Kidney (tissue), 14 donors: ENCODE results near the gene INPP4A. TPM values are rescaled to one million over a fixed set of nuclear protein-coding genes. Genes with fewer than 3 reads are reported as not detected.

ENCODE experiments used
- DNase-seq, 5 donors: peaks; one replicate each; pipeline ENCODE4 v3.0.0-alpha.2; 2013 to 2020
- FAIRE-seq: peaks from 2 replicates; lab custom pipeline; 2012; peaks lifted over from hg19 to GRCh38; lab: Jason Lieb, UNC
- H3K27ac ChIP-seq, 2 donors: one replicate each; pipeline ENCODE4 v1.7.0; 2013; ENCODE audit warnings: low read depth in 2 of 2, low read length in 2 of 2, inconsistent platforms in 1 of 2
- H3K27me3 ChIP-seq: one replicate; pipeline ENCODE4 v1.7.1; 2013; ENCODE audit warnings: low read length, inconsistent platforms; ENCODE audit not compliant: control insufficient read depth, insufficient read depth
- H3K36me3 ChIP-seq, 3 donors: one replicate each; pipeline versions ENCODE4 v1.7.0 to v1.7.1; 2013; ENCODE audit warnings: low read length in 3 of 3, control low read depth in 1 of 3, inconsistent platforms in 1 of 3; ENCODE audit not compliant: insufficient read depth in 3 of 3, control insufficient read depth in 2 of 3
- H3K4me1 ChIP-seq, 3 donors: one replicate each; pipeline versions ENCODE4 v1.7.0 to v1.7.1; 2013; ENCODE audit warnings: low read length in 3 of 3, inconsistent platforms in 1 of 3, low read depth in 1 of 3; ENCODE audit not compliant: control insufficient read depth in 2 of 3, insufficient read depth in 2 of 3
- H3K4me3 ChIP-seq, 3 donors: one replicate each; pipeline versions ENCODE4 v1.7.0 to v1.8.1; 2013; ENCODE audit warnings: low read length in 3 of 3, control low read depth in 1 of 3, inconsistent platforms in 1 of 3
- H3K9ac ChIP-seq, 3 donors: one replicate each; pipeline versions ENCODE4 v1.7.0 to v1.7.1; 2013; ENCODE audit warnings: low read length in 3 of 3, control low read depth in 1 of 3, inconsistent platforms in 1 of 3
- H3K9me3 ChIP-seq, 3 donors: one replicate each; pipeline versions ENCODE4 v1.7.0 to v1.7.1; 2013; ENCODE audit warnings: low read length in 3 of 3, control low read depth in 1 of 3, inconsistent platforms in 1 of 3; ENCODE audit not compliant: control insufficient read depth in 2 of 3, insufficient read depth in 1 of 3
- intact Hi-C: fragments of 100-400 bp; cut with DNase I; formaldehyde crosslinking; loops from one replicate; pipeline ENCODE4 v1.11.1; 2022
- polyA plus RNA-seq: library from polyadenylated mRNA; stranded (reverse); fragments of 350-450 nt; fragmentation: Illumina TruSeq; extraction: RNeasy Lipid Tissue Mini Kit (QIAGEN cat#74804); gene quantifications from one replicate; pipeline ENCODE4 v1.2.3, GENCODE V29; 2014; ENCODE audit warnings: low read depth, low replicate concordance; ENCODE audit not compliant: insufficient read depth
- total RNA-seq: library from RNA; stranded (reverse); fragmentation: NEBNext Ultra II Directional; extraction: Animal tissue kit (Norgen Biotek cat#: 25700); gene quantifications from one replicate; pipeline ENCODE4 v1.2.1, GENCODE V29; 2021
- TF ChIP-seq, protein P1 (sequence below): IDR thresholded peaks from 3 replicates; pipeline ENCODE4 v1.5.1; 2012; ENCODE audit warnings: mild to moderate bottlenecking, moderate library complexity, borderline replicate concordance; ENCODE audit not compliant: insufficient read depth; ENCODE audit errors: extremely low read depth
- donor health status: control.
- donor health status: control.
- donor health status: control.
- donor health status: control.
- donor health status: control.
- donor health status: DM: yes; HTN: yes; CAD: no.
- donor health status: Normal renal cell carcinoma (clear cell type).

INPP4A gene
- total and polyA plus RNA-seq, 2 donors from 2014 or later: 4.1 to 27.9 TPM

DNA sequence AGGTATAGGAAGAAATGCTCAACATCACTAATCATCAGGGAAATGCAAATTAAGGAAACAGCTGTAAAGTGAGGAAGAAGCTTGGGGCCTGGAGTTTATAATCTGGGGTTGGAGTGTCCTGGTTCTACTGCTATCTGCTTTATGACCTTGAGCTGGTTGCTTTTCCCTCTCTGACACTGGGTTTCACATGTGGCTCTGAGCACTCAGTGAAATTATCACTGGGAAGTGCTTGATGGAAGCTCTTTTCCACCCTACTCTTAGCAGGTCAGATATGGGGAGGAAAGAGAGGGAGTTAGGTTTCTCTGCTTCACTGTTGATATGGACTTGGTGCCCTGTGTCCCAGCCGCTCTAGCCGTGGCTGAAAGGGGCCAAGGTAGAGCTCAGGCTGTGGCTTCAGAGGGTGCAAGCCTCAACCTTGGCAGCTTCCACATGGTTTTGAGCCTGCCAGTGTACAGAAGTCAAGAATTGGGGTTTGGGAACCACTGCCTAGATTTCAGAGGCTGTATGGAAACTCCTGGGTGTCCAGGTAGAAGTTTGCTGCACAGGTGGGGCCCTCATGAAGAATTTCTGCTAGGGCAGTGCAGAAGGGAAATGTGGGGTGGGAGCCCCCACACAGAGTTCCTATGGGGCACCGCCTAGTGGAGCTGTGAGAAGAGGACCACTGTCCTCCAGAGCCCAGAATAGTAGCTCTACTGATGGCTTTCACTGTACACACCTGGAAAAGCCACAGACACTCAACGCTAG, 52.3 kb downstream of the INPP4A start:
- Histone ChIP-seq H3K9me3 (no peaks in the 10 kb centered on the region), H3K4me1 (no peaks in the 10 kb centered on the region), H3K4me3 (no peak overlapping the region), H3K36me3 (peaks cover 0 to 2% (median 0%) of the 10 kb centered on the region in 3 donors), H3K27me3 (no peaks in the 10 kb centered on the region), H3K9ac (no peak overlapping the region), H3K27ac (no peak overlapping the region)
- FAIRE-seq (no peak), DNase-seq (no peak)
- TF ChIP-seq, protein P1, sequence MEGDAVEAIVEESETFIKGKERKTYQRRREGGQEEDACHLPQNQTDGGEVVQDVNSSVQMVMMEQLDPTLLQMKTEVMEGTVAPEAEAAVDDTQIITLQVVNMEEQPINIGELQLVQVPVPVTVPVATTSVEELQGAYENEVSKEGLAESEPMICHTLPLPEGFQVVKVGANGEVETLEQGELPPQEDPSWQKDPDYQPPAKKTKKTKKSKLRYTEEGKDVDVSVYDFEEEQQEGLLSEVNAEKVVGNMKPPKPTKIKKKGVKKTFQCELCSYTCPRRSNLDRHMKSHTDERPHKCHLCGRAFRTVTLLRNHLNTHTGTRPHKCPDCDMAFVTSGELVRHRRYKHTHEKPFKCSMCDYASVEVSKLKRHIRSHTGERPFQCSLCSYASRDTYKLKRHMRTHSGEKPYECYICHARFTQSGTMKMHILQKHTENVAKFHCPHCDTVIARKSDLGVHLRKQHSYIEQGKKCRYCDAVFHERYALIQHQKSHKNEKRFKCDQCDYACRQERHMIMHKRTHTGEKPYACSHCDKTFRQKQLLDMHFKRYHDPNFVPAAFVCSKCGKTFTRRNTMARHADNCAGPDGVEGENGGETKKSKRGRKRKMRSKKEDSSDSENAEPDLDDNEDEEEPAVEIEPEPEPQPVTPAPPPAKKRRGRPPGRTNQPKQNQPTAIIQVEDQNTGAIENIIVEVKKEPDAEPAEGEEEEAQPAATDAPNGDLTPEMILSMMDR: no peak
- intact Hi-C loops: no loop called here

DNA sequence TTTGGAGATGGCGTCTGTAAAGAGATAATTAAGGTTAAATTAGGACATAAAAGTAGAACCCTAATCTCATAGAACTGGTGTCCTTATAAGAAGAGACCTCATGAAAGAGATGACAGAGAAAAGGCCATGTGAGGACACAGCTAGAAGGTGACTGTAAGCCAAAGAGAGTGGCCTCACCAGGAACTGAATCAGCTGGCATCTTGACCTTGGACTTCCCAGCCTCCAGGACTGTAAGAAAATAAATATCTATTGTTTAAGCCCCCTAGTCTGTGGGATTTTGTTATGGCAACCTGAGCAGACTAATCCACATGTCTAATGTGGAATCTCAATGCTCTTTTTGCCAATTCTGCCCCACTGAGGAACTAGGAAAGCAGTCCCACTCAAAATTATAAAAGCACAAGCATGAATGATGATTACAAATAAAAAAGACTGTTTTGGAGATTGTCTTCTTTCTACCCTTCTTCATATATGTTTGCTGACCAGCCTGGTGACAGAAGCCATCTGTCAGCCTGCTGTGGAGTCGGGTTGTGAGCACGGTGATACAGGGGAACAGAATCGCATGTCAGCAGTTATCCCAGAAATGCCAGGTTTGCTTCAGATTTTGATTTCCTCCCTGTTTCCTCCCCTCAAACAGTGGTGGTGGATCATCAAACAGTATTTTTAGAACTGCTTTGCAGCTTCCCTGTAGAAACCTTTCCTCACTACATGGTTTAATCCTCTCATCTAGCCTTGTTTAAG, 54.2 kb downstream of the INPP4A start:
- intact Hi-C loops: no loop called here
- Histone ChIP-seq H3K27ac (no peak overlapping the region), H3K4me3 (no peak overlapping the region), H3K9me3 (no peaks in the 10 kb centered on the region), H3K4me1 (peaks cover 0 to 8% (median 0%) of the 10 kb centered on the region in 3 donors), H3K9ac (no peak overlapping the region), H3K36me3 (peaks cover 0 to 3% (median 0%) of the 10 kb centered on the region in 3 donors), H3K27me3 (no peaks in the 10 kb centered on the region)
- TF ChIP-seq, protein P1: no peak
- FAIRE-seq (no peak), DNase-seq (peak in 3 of 5 donors; percentile 39 to 65 (median 57))

DNA sequence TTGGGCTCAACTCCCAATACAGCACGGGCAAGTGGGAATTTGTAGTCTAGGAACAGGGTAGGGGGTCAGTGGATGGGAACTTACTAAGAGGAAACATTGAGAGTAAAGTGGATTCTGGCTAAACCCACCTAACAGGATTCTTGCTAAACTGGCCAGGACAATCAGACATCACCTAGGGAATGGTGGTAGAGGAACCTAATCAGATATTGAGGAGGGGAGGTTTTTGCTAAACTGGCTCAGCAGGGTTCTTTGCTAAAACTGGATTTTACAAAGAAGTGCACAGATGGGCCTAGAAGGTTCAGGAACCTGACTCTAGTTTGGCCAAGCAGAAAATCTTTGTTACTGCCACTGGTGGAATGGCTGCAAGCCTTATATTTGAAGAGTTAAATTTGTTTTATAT, 55.9 kb downstream of the INPP4A start:
- FAIRE-seq: no peak
- H3K4me1 ChIP-seq: peaks cover 0 to 12% (median 0%) of the 10 kb centered on the region in 3 donors
- no peaks in the 10 kb centered on the region for H3K9me3 ChIP-seq
- H3K27me3 ChIP-seq: no peaks in the 10 kb centered on the region
- intact Hi-C loops: no loop called here
- no peak overlapping the region for H3K9ac ChIP-seq
- TF ChIP-seq, protein P1: no peak
- H3K4me3 ChIP-seq: no peak overlapping the region
- H3K36me3 ChIP-seq: peaks cover 0 to 3% (median 0%) of the 10 kb centered on the region in 3 donors
- DNase-seq: peak in 1 of 5 donors; percentile 5
- H3K27ac ChIP-seq: no peak overlapping the region
